Common myeloid progenitor, CD34-positive (primary cell): ENCODE data around the gene SLC10A1.

Experiments
- CTCF ChIA-PET: fragments of 350-600 bp; sonication (Branson Sonifier 250); formaldehyde crosslinking; loops from one replicate; lab custom pipeline; 2021; ENCODE audit warnings: antibody characterized with exemption; lab: Charles Lee
- POLR2A ChIA-PET: fragments of 350-600 bp; sonication (Branson Sonifier 250); formaldehyde crosslinking; loops from one replicate; lab custom pipeline; 2021; ENCODE audit warnings: antibody characterized with exemption; lab: Charles Lee
- DNase-seq, 3 donors: peaks; one replicate each; pipeline versions ENCODE4 v3.0.0 to v3.0.0-alpha.2; 2013
- H3K27ac ChIP-seq, 2 experiments: 1 replicate in 1 of 2; 2 replicates in 1 of 2; pipeline ENCODE4 v1.7.0; 2013; ENCODE audit warnings: inconsistent platforms in 2 of 2, low read length in 2 of 2, mild to moderate bottlenecking in 2 of 2, low read depth in 1 of 2, moderate library complexity in 1 of 2; ENCODE audit not compliant: severe bottlenecking in 2 of 2, insufficient read depth in 1 of 2, poor library complexity in 1 of 2
- H3K27me3 ChIP-seq, 5 experiments: replicated peaks in 2 of 5; 1 replicate in 3 of 5; 2 replicates in 2 of 5; pipeline versions ENCODE4 v1.6.1 to v1.7.0; 2013; ENCODE audit warnings: low read length in 4 of 5, mild to moderate bottlenecking in 2 of 5, moderate library complexity in 2 of 5, inconsistent platforms in 1 of 5; ENCODE audit not compliant: insufficient read depth in 5 of 5, control insufficient read depth in 4 of 5
- H3K36me3 ChIP-seq, 4 experiments: 1 replicate in 2 of 4; 2 replicates in 2 of 4; pipeline versions ENCODE4 v1.6.1 to v1.7.0; 2013; ENCODE audit warnings: low read length in 3 of 4, control low read depth in 1 of 4, mild to moderate bottlenecking in 1 of 4; ENCODE audit not compliant: control insufficient read depth in 4 of 4, insufficient read depth in 4 of 4
- H3K4me1 ChIP-seq, 4 experiments: 1 replicate in 3 of 4; 2 replicates in 1 of 4; pipeline versions ENCODE4 v1.6.1 to v1.7.1; 2013; ENCODE audit warnings: low read length in 3 of 4, mild to moderate bottlenecking in 3 of 4, control low read depth in 1 of 4, inconsistent platforms in 1 of 4, moderate library complexity in 1 of 4; ENCODE audit not compliant: control insufficient read depth in 4 of 4, insufficient read depth in 4 of 4; ENCODE audit errors: control extremely low read depth in 1 of 4
- H3K4me3 ChIP-seq, 7 experiments: 1 replicate in 4 of 7; 2 replicates in 3 of 7; pipeline versions ENCODE4 v1.5.1 to v1.7.0; 2013; ENCODE audit warnings: mild to moderate bottlenecking in 7 of 7, low read length in 6 of 7, moderate library complexity in 6 of 7, inconsistent platforms in 2 of 7, low read depth in 2 of 7, control low read depth in 1 of 7; ENCODE audit not compliant: insufficient read depth in 4 of 7, control insufficient read depth in 1 of 7; ENCODE audit errors: extremely low read depth in 1 of 7
- H3K9me3 ChIP-seq, 5 experiments: 1 replicate in 4 of 5; 2 replicates in 1 of 5; pipeline versions ENCODE4 v1.6.1 to v1.7.1; 2013; ENCODE audit warnings: low read length in 4 of 5, mild to moderate bottlenecking in 2 of 5, inconsistent platforms in 1 of 5, low read depth in 1 of 5, moderate library complexity in 1 of 5; ENCODE audit not compliant: control insufficient read depth in 4 of 5, insufficient read depth in 2 of 5; ENCODE audit errors: control extremely low read depth in 1 of 5
- WGBS: methylation state at CpG from one replicate; pipeline ENCODE4 v1.1.5; 2013; ENCODE audit not compliant: insufficient coverage; 5-methylcytosine and 5-hydroxymethylcytosine counted together

SLC10A1 gene

GRCh38 chr14:69839661-69840060 lies 42.6 kb upstream of the SLC10A1 start:
- Histone ChIP-seq H3K9me3 (no peaks in the 10 kb centered on the region), H3K27ac (no peak overlapping the region), H3K4me3 (no peak overlapping the region), H3K27me3 (peaks cover 0 to 10% (median 4%) of the 10 kb centered on the region in 5 experiments), H3K36me3 (no peaks in the 10 kb centered on the region), H3K4me1 (no peaks in the 10 kb centered on the region)
- WGBS, result no CpG with 5 or more reads among the region's 3 CpGs
- ChIA-PET POLR2A (no interaction called here), CTCF (interaction anchor here (1.1 kb wide), 1 partner anchor 189 kb away, joined by 3 read pairs; no protein-coding TSS in a partner anchor)
- no peak for DNase-seq

- Histone ChIP-seq H3K27me3 (peaks cover 0 to 10% (median 4%) of the 10 kb centered on the region in 5 experiments), H3K4me1 (no peaks in the 10 kb centered on the region), H3K4me3 (no peak overlapping the region), H3K27ac (no peak overlapping the region), H3K9me3 (no peaks in the 10 kb centered on the region), H3K36me3 (no peaks in the 10 kb centered on the region)
- ChIA-PET CTCF (no interaction called here), POLR2A (no interaction called here)
- no peak for DNase-seq
- WGBS, result no CpG with 5 or more reads among the region's 3 CpGs
Observed at GRCh38 chr14:69838881-69839416, 41.9 kb upstream of the SLC10A1 start.

- Histone ChIP-seq H3K9me3 (peaks cover 0 to 5% (median 0%) of the 10 kb centered on the region in 5 experiments), H3K36me3 (no peaks in the 10 kb centered on the region), H3K27me3 (no peaks in the 10 kb centered on the region), H3K27ac (no peak overlapping the region), H3K4me1 (no peaks in the 10 kb centered on the region), H3K4me3 (no peak overlapping the region)
- ChIA-PET POLR2A (no interaction called here), CTCF (interaction anchor here (1.0 kb wide), 1 partner anchor 10 kb away, joined by 3 read pairs; no protein-coding TSS in a partner anchor)
- WGBS, result 100% methylated on average over 1 of the region's 4 CpGs
- DNase-seq, result no peak
Observed at GRCh38 chr14:69828879-69829278, 31.8 kb upstream of the SLC10A1 start.

GRCh38 chr14:69828354-69828753 lies 31.3 kb upstream of the SLC10A1 start:
- Histone ChIP-seq H3K4me3 (no peak overlapping the region), H3K9me3 (peaks cover 0 to 5% (median 0%) of the 10 kb centered on the region in 5 experiments), H3K4me1 (no peaks in the 10 kb centered on the region), H3K27ac (no peak overlapping the region), H3K27me3 (no peaks in the 10 kb centered on the region), H3K36me3 (no peaks in the 10 kb centered on the region)
- 100% methylated on average over 3 of the region's 3 CpGs for WGBS
- POLR2A ChIA-PET, result no interaction called here
- DNase-seq, result no peak
- CTCF ChIA-PET, result interaction anchor here (1.3 kb wide), 1 partner anchor 200 kb away, joined by 5 read pairs; no protein-coding TSS in a partner anchor

- POLR2A ChIA-PET, result no interaction called here
- no peak overlapping the region for H3K27ac ChIP-seq
- peaks cover 0 to 5% (median 0%) of the 10 kb centered on the region in 5 experiments for H3K9me3 ChIP-seq
- no peaks in the 10 kb centered on the region for H3K36me3 ChIP-seq
- no peak overlapping the region for H3K4me3 ChIP-seq
- DNase-seq, result no peak
- no peaks in the 10 kb centered on the region for H3K4me1 ChIP-seq
- CTCF ChIA-PET, result interaction anchor here (1.3 kb wide), 1 partner anchor 201 kb away, joined by 5 read pairs; no protein-coding TSS in a partner anchor
- WGBS, result 85% methylated on average over 3 of the region's 4 CpGs
- H3K27me3 ChIP-seq, result no peaks in the 10 kb centered on the region
Observed at GRCh38 chr14:69827560-69827959, 30.5 kb upstream of the SLC10A1 start.

- POLR2A ChIA-PET, result no interaction called here
- DNase-seq, result no peak
Observed at GRCh38 chr14:69822456-69822855, 25.4 kb upstream of the SLC10A1 start.

GRCh38 chr14:69820991-69821390 lies 23.9 kb upstream of the SLC10A1 start:
- Histone ChIP-seq H3K36me3 (no peaks in the 10 kb centered on the region), H3K27ac (no peak overlapping the region), H3K4me1 (peaks cover 0 to 2% (median 0%) of the 10 kb centered on the region in 4 experiments), H3K9me3 (peaks cover 0 to 5% (median 0%) of the 10 kb centered on the region in 5 experiments), H3K27me3 (peaks cover 0 to 9% (median 0%) of the 10 kb centered on the region in 5 experiments), H3K4me3 (no peak overlapping the region)
- CTCF ChIA-PET, result interaction anchor here (0.7 to 2.7 kb wide), 3 partner anchors 192 to 254 kb away, joined by 4 to 13 read pairs (median 6); no protein-coding TSS in a partner anchor
- DNase-seq, result no peak
- WGBS, result no CpG with 5 or more reads among the region's 2 CpGs
- POLR2A ChIA-PET, result no interaction called here

More at GRCh38 chr14:69822456-69822855, 25.4 kb upstream of the SLC10A1 start:
- no peak overlapping the region for H3K27ac ChIP-seq
- CTCF ChIA-PET, result interaction anchor here (2.7 kb wide), 1 partner anchor 206 kb away, joined by 13 read pairs; no protein-coding TSS in a partner anchor
- WGBS, result 91% methylated on average over 6 of the region's 6 CpGs
- H3K4me3 ChIP-seq, result no peak overlapping the region
- H3K36me3 ChIP-seq, result no peaks in the 10 kb centered on the region
- H3K9me3 ChIP-seq, result peaks cover 0 to 5% (median 0%) of the 10 kb centered on the region in 5 experiments
- peaks cover 0 to 2% (median 0%) of the 10 kb centered on the region in 4 experiments for H3K4me1 ChIP-seq
- H3K27me3 ChIP-seq, result peaks cover 0 to 2% (median 0%) of the 10 kb centered on the region in 5 experiments
